Mucosa of rectum (tissue), 2 donors: ENCODE measurements around the gene DGCR6L.

ENCODE experiments used
- H3K27ac ChIP-seq, 2 donors: one replicate each; pipeline ENCODE4 v1.7.0; 2013; ENCODE audit warnings: inconsistent platforms in 2 of 2, low read depth in 2 of 2, low read length in 2 of 2
- H3K27me3 ChIP-seq, 2 donors: one replicate each; pipeline ENCODE4 v1.7.0; 2013; ENCODE audit warnings: low read length in 2 of 2; ENCODE audit not compliant: control insufficient read depth in 2 of 2, insufficient read depth in 2 of 2
- H3K36me3 ChIP-seq, 2 donors: one replicate each; pipeline ENCODE4 v1.7.0; 2013; ENCODE audit warnings: low read length in 2 of 2; ENCODE audit not compliant: control insufficient read depth in 2 of 2, insufficient read depth in 2 of 2
- H3K4me1 ChIP-seq, 2 donors: one replicate each; pipeline ENCODE4 v1.7.0; 2013; ENCODE audit warnings: low read length in 2 of 2, mild to moderate bottlenecking in 1 of 2; ENCODE audit not compliant: control insufficient read depth in 2 of 2, insufficient read depth in 2 of 2
- H3K4me3 ChIP-seq, 2 donors: one replicate each; pipeline ENCODE4 v1.7.0; 2013; ENCODE audit warnings: low read length in 2 of 2
- H3K9ac ChIP-seq, 2 donors: one replicate each; pipeline ENCODE4 v1.7.0; 2013; ENCODE audit warnings: low read length in 2 of 2, low read depth in 1 of 2, mild to moderate bottlenecking in 1 of 2
- H3K9me3 ChIP-seq, 2 donors: one replicate each; pipeline ENCODE4 v1.7.0; 2013; ENCODE audit warnings: low read length in 2 of 2; ENCODE audit not compliant: control insufficient read depth in 2 of 2
- donor health status: healthy.
- donor health status: Normal muscosa, but diverticular disease.

The DGCR6L gene

GRCh38 chr22:20298803-20299745 is 20.8 kb downstream of the DGCR6L start:
- Histone ChIP-seq H3K9me3 (no peaks in the 10 kb centered on the region), H3K27me3 (peaks cover 4 to 8% of the 10 kb centered on the region in 2 donors), H3K9ac (peak overlapping the region in 1 of 2 donors; percentile 12), H3K4me3 (peak overlapping the region; percentile 20 to 58), H3K4me1 (peaks cover 3 to 7% of the 10 kb centered on the region in 2 donors), H3K36me3 (no peaks in the 10 kb centered on the region), H3K27ac (no peak overlapping the region)

- Histone ChIP-seq H3K9ac (no peak overlapping the region), H3K27ac (no peak overlapping the region), H3K4me1 (peaks cover 3 to 7% of the 10 kb centered on the region in 2 donors), H3K36me3 (no peaks in the 10 kb centered on the region), H3K4me3 (peak overlapping the region in 1 of 2 donors; percentile 58), H3K9me3 (no peaks in the 10 kb centered on the region), H3K27me3 (peaks cover 4 to 8% of the 10 kb centered on the region in 2 donors)
Measured at GRCh38 chr22:20298110-20298802, 21.6 kb downstream of the DGCR6L start.

- Histone ChIP-seq H3K36me3 (no peaks in the 10 kb centered on the region), H3K9ac (no peak overlapping the region), H3K4me3 (no peak overlapping the region), H3K4me1 (peaks cover 3 to 7% of the 10 kb centered on the region in 2 donors), H3K9me3 (no peaks in the 10 kb centered on the region), H3K27me3 (peaks cover 4 to 10% of the 10 kb centered on the region in 2 donors), H3K27ac (no peak overlapping the region)
Measured at GRCh38 chr22:20297414-20298109, 22.3 kb downstream of the DGCR6L start.

GRCh38 chr22:20296598-20296997 is 23.3 kb downstream of the DGCR6L start:
- Histone ChIP-seq H3K9ac (no peak overlapping the region), H3K27me3 (peaks cover 2 to 10% of the 10 kb centered on the region in 2 donors)

DNA sequence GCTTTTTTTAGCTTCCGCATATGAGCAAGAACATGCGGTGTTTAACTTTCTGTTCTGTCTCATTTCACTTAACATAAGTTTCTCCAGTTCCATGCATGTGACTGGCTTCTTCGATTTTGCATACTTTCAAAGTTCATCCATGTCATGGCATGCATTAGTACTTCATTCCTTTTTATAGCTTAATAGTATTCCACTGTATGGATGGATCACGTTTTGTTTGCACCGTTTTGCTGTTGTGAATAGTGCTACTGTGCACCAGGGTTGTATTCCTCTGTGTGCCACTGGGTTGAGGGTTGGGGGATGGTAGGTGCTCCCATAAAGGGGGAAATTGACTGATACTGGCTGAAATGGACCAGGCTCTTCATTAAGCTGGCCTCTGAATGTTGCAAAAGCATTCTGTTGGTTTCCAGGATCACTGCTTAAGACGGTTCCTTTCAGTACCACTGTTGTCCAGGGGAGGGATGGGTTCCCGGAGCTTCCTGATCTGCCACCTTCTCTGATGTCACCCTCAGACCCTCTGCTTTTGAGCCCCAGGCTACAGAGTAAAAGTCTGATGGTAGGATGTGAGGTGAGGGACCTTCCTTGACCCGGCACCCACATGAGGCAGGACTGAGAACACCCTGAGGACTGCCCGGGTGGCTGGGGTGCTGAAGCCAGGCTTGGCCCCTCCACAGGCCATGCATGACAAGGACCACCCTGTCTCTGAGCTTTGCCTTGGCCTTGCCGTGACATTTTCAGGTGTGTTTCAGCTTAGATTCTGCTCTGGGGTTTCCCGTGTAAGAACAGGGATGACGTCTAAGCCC is 24.4 kb downstream of the DGCR6L start:
- Histone ChIP-seq H3K27me3 (peaks cover 0 to 5% of the 10 kb centered on the region in 2 donors), H3K27ac (no peak overlapping the region), H3K9me3 (no peaks in the 10 kb centered on the region), H3K4me1 (peaks cover 3 to 7% of the 10 kb centered on the region in 2 donors), H3K36me3 (no peaks in the 10 kb centered on the region), H3K9ac (no peak overlapping the region), H3K4me3 (no peak overlapping the region)

More at GRCh38 chr22:20296598-20296997, 23.3 kb downstream of the DGCR6L start:
- Histone ChIP-seq H3K4me1 (peaks cover 3 to 7% of the 10 kb centered on the region in 2 donors), H3K27ac (no peak overlapping the region), H3K36me3 (no peaks in the 10 kb centered on the region), H3K4me3 (no peak overlapping the region), H3K9me3 (no peaks in the 10 kb centered on the region)

GRCh38 chr22:20292673-20293232 is 27.1 kb downstream of the DGCR6L start:
- Histone ChIP-seq H3K9ac (no peak overlapping the region), H3K36me3 (no peaks in the 10 kb centered on the region), H3K27me3 (peaks cover 0 to 3% of the 10 kb centered on the region in 2 donors), H3K4me3 (no peak overlapping the region), H3K27ac (no peak overlapping the region), H3K4me1 (no peaks in the 10 kb centered on the region), H3K9me3 (no peaks in the 10 kb centered on the region)

- no peaks in the 10 kb centered on the region for H3K9me3 ChIP-seq
- H3K27me3 ChIP-seq, result peaks cover 0 to 3% of the 10 kb centered on the region in 2 donors
- no peaks in the 10 kb centered on the region for H3K4me1 ChIP-seq
Measured at GRCh38 chr22:20292108-20292507, 27.8 kb downstream of the DGCR6L start.

DNA sequence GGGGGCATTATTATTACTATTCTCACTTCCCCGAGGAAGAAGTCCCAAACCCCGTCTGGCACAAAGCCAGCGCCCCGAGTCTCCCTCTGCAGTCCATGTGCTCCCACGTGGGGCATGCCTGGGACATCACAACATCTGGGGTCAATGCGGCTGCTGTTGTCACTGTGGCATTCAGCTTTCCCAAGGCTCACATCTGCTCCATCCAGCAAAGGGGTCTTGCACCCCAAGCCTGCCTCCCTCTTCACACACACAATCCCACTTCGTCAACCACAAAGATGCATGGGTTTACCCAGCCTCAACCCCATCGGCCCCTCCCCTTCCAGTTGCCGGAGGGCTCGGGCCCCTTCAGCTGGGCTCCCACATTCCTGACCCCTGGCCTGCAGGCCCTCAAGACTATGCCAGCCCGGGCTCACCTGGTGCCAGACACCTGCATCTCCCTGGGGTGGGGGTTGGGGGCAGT is 28.2 kb downstream of the DGCR6L start:
- Histone ChIP-seq H3K4me3 (no peak overlapping the region), H3K4me1 (no peaks in the 10 kb centered on the region), H3K36me3 (no peaks in the 10 kb centered on the region), H3K9me3 (no peaks in the 10 kb centered on the region), H3K9ac (no peak overlapping the region), H3K27me3 (peaks cover 0 to 3% of the 10 kb centered on the region in 2 donors), H3K27ac (no peak overlapping the region)

More at GRCh38 chr22:20292108-20292507, 27.8 kb downstream of the DGCR6L start:
- no peak overlapping the region for H3K4me3 ChIP-seq
- no peak overlapping the region for H3K9ac ChIP-seq
- H3K36me3 ChIP-seq, result no peaks in the 10 kb centered on the region
- H3K27ac ChIP-seq, result no peak overlapping the region

GRCh38 chr22:20291249-20291586 is 28.6 kb downstream of the DGCR6L start:
- Histone ChIP-seq H3K4me3 (no peak overlapping the region), H3K9me3 (no peaks in the 10 kb centered on the region), H3K27ac (no peak overlapping the region), H3K9ac (no peak overlapping the region), H3K36me3 (no peaks in the 10 kb centered on the region), H3K4me1 (no peaks in the 10 kb centered on the region), H3K27me3 (peaks cover 0 to 3% of the 10 kb centered on the region in 2 donors)
